K562 (cell line): Measurements from ENCODE around the gene CHCHD6. TPM values are rescaled to one million over a fixed set of nuclear protein-coding genes. Genes with fewer than 3 reads are reported as not detected.

ENCODE experiments used
- FOXA1 ChIP-seq: fragments of 450-650 bp; IDR thresholded peaks from 2 replicates; pipeline ENCODE4 v1.6.1; 2016; ENCODE audit warnings: mild to moderate bottlenecking, borderline replicate concordance
- HDAC6 ChIP-seq: IDR thresholded peaks from 2 replicates; pipeline ENCODE4 v1.6.1; 2012; ENCODE audit warnings: low read depth, mild to moderate bottlenecking, control low read depth, inconsistent platforms, low read length, moderate library complexity
- MCM5 ChIP-seq: fragments of 450-650 bp; IDR thresholded peaks from 2 replicates; pipeline ENCODE4 v1.6.1; 2016; ENCODE audit warnings: low read depth
- NCOA2 ChIP-seq, 2 experiments: fragments of 450-650 bp; IDR thresholded peaks; 2 replicates each; pipeline ENCODE4 v1.6.1; 2018; ENCODE audit warnings: mild to moderate bottlenecking in 2 of 2, moderate library complexity in 1 of 2; ENCODE audit not compliant: partially characterized antibody in 2 of 2
- NFRKB ChIP-seq: fragments of 450-650 bp; IDR thresholded peaks from 2 replicates; pipeline ENCODE4 v1.6.1; 2016; ENCODE audit warnings: low read depth
- SNRNP70 ChIP-seq: fragments of 200-400 bp; formaldehyde crosslinking; optimal IDR thresholded peaks from 2 replicates; pipeline ENCODE3; 2017; ENCODE audit warnings: low read depth, low read length
- SREBF1 ChIP-seq: fragments of 150-350 bp; IDR thresholded peaks from 2 replicates; pipeline ENCODE4 v1.6.1; 2014; ENCODE audit warnings: antibody characterized with exemption, low read depth, low read length, borderline replicate concordance
- SRSF1 ChIP-seq: fragments of 200-400 bp; formaldehyde crosslinking; IDR thresholded peaks from 2 replicates; pipeline ENCODE4 v1.6.1; 2017; ENCODE audit warnings: mild to moderate bottlenecking, low read depth, low read length, moderate library complexity
- USF1 ChIP-seq: sonication (generic); formaldehyde crosslinking; IDR thresholded peaks from 2 replicates; pipeline ENCODE4 v1.9.0; 2022; ENCODE audit warnings: mild to moderate bottlenecking, missing genetic modification reagents
- ZNF212 ChIP-seq: fragments of 450-650 bp; formaldehyde crosslinking; IDR thresholded peaks from 2 replicates; pipeline ENCODE4 v1.4.0; 2020; ENCODE audit warnings: mild to moderate bottlenecking
- ZNF224 ChIP-seq: sonication (generic); formaldehyde crosslinking; IDR thresholded peaks from 2 replicates; pipeline ENCODE4 v1.8.0; 2022; ENCODE audit warnings: mild to moderate bottlenecking, missing genetic modification reagents
- ZNF764 ChIP-seq: fragments of 250-450 bp; sonication (Bioruptor Pico); IDR thresholded peaks from 2 replicates; pipeline ENCODE4 v1.4.0; 2020; ENCODE audit warnings: low read depth, mild to moderate bottlenecking, moderate library complexity
- polyA plus RNA-seq, 8 experiments: library from polyadenylated mRNA; depleted of rRNA in 4 of 8; stranded (reverse) in 5 of 8; unstranded in 3 of 8; fragments of >200 nt; fragmentation: Nextera tagmentation in 2 of 8; fragmentation: Illumina TruSeq in 1 of 8; extraction: Ambion mirVana in 2 of 8; extraction: Trizol in 1 of 8; gene quantifications; 2 replicates each; pipeline versions ENCODE4 v1.2.1 to v1.2.3, GENCODE V29; 2011 to 2014; ENCODE audit warnings: inconsistent platforms in 1 of 8, missing spikeins in 1 of 8
- total RNA-seq, 7 experiments: library from RNA; depleted of rRNA in 6 of 7; stranded (reverse); fragments of >200 nt in 6 of 7; fragmentation: Illumina TruSeq in 2 of 7; extraction: Trizol in 2 of 7; gene quantifications; 2 replicates each; pipeline versions ENCODE4 v1.2.1 to v1.2.3, GENCODE V29; 2011 to 2021; ENCODE audit warnings: low replicate concordance in 1 of 7
- TF ChIP-seq, protein P1 (sequence below): fragments of 250-450 bp; sonication (Bioruptor Pico); IDR thresholded peaks from 2 replicates; pipeline ENCODE4 v1.4.0; 2020
- TF ChIP-seq, protein P2 (sequence below): sonication (generic); formaldehyde crosslinking; IDR thresholded peaks from 2 replicates; pipeline ENCODE4 v1.8.0; 2022; ENCODE audit warnings: mild to moderate bottlenecking, low read depth, missing genetic modification reagents
- TF ChIP-seq, protein P3 (sequence below): fragments of 450-650 bp; formaldehyde crosslinking; IDR thresholded peaks from 2 replicates; pipeline ENCODE4 v1.4.0; 2022; ENCODE audit warnings: mild to moderate bottlenecking, moderate library complexity
- TF ChIP-seq, protein P4 (sequence below): fragments of 450-650 bp; formaldehyde crosslinking; IDR thresholded peaks from 2 replicates; pipeline ENCODE4 v1.4.0; 2020; ENCODE audit warnings: mild to moderate bottlenecking, moderate library complexity
- TF ChIP-seq, protein P5 (sequence below): fragments of 250-450 bp; sonication (Bioruptor Pico); IDR thresholded peaks from 2 replicates; pipeline ENCODE4 v1.5.1; 2021; ENCODE audit warnings: mild to moderate bottlenecking

The CHCHD6 gene
- total and polyA plus RNA-seq, 9 of the 15 experiments (the other 6 are each of a cell fraction or from before 2014, with no cell fraction given) = 4.6 to 18.6 (median 10.9) TPM

- no peak for TF ChIP-seq USF1
- no peak for TF ChIP-seq FOXA1
- TF ChIP-seq NFRKB = peak; percentile 71
- TF ChIP-seq HDAC6 = no peak
- no peak for TF ChIP-seq SREBF1
- TF ChIP-seq, protein P1, sequence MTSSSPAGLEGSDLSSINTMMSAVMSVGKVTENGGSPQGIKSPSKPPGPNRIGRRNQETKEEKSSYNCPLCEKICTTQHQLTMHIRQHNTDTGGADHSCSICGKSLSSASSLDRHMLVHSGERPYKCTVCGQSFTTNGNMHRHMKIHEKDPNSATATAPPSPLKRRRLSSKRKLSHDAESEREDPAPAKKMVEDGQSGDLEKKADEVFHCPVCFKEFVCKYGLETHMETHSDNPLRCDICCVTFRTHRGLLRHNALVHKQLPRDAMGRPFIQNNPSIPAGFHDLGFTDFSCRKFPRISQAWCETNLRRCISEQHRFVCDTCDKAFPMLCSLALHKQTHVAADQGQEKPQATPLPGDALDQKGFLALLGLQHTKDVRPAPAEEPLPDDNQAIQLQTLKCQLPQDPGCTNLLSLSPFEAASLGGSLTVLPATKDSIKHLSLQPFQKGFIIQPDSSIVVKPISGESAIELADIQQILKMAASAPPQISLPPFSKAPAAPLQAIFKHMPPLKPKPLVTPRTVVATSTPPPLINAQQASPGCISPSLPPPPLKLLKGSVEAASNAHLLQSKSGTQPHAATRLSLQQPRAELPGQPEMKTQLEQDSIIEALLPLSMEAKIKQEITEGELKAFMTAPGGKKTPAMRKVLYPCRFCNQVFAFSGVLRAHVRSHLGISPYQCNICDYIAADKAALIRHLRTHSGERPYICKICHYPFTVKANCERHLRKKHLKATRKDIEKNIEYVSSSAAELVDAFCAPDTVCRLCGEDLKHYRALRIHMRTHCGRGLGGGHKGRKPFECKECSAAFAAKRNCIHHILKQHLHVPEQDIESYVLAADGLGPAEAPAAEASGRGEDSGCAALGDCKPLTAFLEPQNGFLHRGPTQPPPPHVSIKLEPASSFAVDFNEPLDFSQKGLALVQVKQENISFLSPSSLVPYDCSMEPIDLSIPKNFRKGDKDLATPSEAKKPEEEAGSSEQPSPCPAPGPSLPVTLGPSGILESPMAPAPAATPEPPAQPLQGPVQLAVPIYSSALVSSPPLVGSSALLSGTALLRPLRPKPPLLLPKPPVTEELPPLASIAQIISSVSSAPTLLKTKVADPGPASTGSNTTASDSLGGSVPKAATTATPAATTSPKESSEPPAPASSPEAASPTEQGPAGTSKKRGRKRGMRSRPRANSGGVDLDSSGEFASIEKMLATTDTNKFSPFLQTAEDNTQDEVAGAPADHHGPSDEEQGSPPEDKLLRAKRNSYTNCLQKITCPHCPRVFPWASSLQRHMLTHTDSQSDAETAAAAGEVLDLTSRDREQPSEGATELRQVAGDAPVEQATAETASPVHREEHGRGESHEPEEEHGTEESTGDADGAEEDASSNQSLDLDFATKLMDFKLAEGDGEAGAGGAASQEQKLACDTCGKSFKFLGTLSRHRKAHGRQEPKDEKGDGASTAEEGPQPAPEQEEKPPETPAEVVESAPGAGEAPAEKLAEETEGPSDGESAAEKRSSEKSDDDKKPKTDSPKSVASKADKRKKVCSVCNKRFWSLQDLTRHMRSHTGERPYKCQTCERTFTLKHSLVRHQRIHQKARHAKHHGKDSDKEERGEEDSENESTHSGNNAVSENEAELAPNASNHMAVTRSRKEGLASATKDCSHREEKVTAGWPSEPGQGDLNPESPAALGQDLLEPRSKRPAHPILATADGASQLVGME (CRISPR knock-in tag) = no peak
- no peak for TF ChIP-seq ZNF212 (CRISPR knock-in tag)
- no peak for TF ChIP-seq ZNF764 (CRISPR knock-in tag)
- TF ChIP-seq, protein P2, sequence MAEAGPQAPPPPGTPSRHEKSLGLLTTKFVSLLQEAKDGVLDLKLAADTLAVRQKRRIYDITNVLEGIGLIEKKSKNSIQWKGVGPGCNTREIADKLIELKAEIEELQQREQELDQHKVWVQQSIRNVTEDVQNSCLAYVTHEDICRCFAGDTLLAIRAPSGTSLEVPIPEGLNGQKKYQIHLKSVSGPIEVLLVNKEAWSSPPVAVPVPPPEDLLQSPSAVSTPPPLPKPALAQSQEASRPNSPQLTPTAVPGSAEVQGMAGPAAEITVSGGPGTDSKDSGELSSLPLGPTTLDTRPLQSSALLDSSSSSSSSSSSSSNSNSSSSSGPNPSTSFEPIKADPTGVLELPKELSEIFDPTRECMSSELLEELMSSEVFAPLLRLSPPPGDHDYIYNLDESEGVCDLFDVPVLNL (CRISPR knock-in tag) = no peak
- TF ChIP-seq, protein P3, sequence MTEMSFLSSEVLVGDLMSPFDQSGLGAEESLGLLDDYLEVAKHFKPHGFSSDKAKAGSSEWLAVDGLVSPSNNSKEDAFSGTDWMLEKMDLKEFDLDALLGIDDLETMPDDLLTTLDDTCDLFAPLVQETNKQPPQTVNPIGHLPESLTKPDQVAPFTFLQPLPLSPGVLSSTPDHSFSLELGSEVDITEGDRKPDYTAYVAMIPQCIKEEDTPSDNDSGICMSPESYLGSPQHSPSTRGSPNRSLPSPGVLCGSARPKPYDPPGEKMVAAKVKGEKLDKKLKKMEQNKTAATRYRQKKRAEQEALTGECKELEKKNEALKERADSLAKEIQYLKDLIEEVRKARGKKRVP (CRISPR knock-in tag) = no peak
- TF ChIP-seq, protein P4, sequence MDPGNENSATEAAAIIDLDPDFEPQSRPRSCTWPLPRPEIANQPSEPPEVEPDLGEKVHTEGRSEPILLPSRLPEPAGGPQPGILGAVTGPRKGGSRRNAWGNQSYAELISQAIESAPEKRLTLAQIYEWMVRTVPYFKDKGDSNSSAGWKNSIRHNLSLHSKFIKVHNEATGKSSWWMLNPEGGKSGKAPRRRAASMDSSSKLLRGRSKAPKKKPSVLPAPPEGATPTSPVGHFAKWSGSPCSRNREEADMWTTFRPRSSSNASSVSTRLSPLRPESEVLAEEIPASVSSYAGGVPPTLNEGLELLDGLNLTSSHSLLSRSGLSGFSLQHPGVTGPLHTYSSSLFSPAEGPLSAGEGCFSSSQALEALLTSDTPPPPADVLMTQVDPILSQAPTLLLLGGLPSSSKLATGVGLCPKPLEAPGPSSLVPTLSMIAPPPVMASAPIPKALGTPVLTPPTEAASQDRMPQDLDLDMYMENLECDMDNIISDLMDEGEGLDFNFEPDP (CRISPR knock-in tag) = no peak
- TF ChIP-seq NCOA2 (IDR thresholded peaks at IDR 0.05; ENCODE audit: partially characterized antibody in 2 of 2) = peak in 1 of 2 experiments; percentile 34
- TF ChIP-seq, protein P5, sequence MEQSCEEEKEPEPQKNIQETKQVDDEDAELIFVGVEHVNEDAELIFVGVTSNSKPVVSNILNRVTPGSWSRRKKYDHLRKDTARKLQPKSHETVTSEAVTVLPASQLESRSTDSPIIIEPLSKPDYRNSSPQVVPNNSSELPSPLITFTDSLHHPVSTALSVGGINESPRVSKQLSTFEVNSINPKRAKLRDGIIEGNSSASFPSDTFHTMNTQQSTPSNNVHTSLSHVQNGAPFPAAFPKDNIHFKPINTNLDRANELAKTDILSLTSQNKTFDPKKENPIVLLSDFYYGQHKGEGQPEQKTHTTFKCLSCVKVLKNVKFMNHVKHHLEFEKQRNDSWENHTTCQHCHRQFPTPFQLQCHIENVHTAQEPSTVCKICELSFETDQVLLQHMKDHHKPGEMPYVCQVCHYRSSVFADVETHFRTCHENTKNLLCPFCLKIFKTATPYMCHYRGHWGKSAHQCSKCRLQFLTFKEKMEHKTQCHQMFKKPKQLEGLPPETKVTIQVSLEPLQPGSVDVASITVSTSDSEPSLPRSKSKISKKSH (CRISPR knock-in tag) = no peak
- no peak for TF ChIP-seq SNRNP70
- no peak for TF ChIP-seq ZNF224
- TF ChIP-seq SRSF1 = no peak
- TF ChIP-seq MCM5 = no peak
Observed at GRCh38 chr3:126908752-126909275, 204.8 kb downstream of the CHCHD6 start (continued).
